Right renal cortex interstitium (tissue), 3 donors: ENCODE results near the gene RNASET2. TPM values are rescaled to one million over a fixed set of nuclear protein-coding genes. Genes with fewer than 3 reads are reported as not detected.
"Not testable (repeated sequence)": the region's sequence is repeated elsewhere in the genome, so short reads cannot be mapped to it uniquely, and the experiment has no call there.

ENCODE experiments used
- DNase-seq, 3 donors: peaks; one replicate each; pipeline ENCODE4 v3.0.0-alpha.2; 2013; ENCODE audit warnings: low read depth in 3 of 3, low spot score in 2 of 3
- polyA plus RNA-seq, 3 donors: library from polyadenylated mRNA; unstranded; fragments of 120-200 nt; gene quantifications; one replicate each; pipeline ENCODE4 v1.2.1, GENCODE V29; 2013; ENCODE audit not compliant: insufficient read length in 3 of 3

Gene RNASET2
- polyA plus RNA-seq, 3 donors, result 42.7 to 55.4 (median 50.7) TPM

DNA sequence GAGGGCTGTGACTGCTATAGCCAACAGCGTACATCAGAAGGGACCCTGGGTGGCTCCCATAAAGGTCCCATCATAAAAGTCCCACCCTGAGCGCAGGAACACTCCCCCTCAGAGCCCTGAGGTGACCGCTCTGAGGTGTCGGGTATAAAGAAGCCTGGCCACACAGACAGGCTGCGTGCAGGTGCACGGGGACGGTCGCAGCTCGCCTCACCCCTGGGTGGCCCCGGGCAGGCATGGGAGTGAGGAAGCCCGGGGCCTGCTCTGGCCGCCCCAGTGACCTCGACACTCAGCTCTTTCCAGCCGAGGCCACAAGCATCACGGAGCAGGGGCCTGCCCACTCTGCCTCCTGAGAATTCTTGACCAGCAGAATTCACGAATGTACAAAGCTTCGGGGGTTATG lies 14.4 kb upstream of the RNASET2 start:
- no peak for DNase-seq

DNA sequence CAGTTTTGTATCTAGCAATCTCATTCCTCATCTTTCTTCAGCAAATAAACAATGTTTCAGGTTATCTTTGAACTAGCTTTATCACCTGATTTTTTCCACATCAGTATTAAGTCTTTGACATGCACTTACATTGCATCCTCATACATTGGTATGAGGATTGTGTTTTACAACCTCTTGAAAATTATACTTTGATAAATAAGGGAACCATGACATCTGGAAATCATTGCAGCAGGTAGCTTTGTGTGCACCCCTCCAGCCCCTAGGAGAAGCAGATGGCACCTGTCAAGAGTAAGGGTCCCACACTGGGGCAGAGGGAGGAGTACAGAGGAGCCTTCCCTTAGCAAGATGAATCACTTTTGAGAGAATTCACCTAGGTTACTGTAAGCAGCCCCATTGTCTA lies 13.7 kb upstream of the RNASET2 start:
- no peak for DNase-seq

GRCh38 chr6:166969390-166970002 lies 13.1 kb upstream of the RNASET2 start:
- no peak for DNase-seq

GRCh38 chr6:166966268-166966667 lies 9.9 kb upstream of the RNASET2 start:
- no peak for DNase-seq

- no peak for DNase-seq
These were observed 4.2 kb upstream of the RNASET2 start for GRCh38 chr6:166960609-166960978.

- DNase-seq, result no peak
These were observed 3.7 kb upstream of the RNASET2 start for GRCh38 chr6:166959911-166960608.

- no peak for DNase-seq
These were observed 2.8 kb upstream of the RNASET2 start for GRCh38 chr6:166958926-166959861.

GRCh38 chr6:166957805-166958076 lies 1.4 kb upstream of the RNASET2 start:
- DNase-seq, result no peak

- DNase-seq, result no peak
These were observed 896 bp upstream of the RNASET2 start for GRCh38 chr6:166957087-166957804.

DNA sequence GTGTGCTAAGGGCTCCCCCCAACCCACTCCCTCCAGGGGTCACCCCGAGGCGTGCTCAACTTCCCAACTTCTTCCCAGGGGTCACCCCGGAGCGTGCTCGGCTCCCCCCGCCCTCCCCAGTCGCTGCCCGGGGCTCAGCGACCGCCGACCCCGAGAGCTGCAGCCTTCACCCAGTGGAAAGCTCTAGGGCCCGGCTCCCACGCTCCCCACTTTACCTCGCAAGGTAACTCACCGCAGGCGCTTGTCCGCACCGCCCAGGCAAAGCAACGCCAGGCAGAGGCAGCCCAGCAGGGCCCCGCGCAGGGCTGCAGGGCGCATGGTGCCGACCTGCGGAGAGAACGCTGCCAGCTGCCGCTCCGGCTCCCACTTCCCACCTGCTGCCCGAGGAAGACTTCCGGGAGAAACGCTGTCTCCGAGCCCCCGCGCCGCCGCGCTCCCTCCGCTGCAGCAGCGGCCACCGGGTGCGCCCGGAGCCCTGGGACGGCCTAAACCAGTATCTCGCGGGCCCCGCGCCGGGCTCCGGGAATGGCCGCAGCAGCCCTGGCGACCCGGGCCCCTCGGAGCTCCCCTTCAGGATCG lies 396 bp downstream of the RNASET2 start:
- no peak for DNase-seq

DNA sequence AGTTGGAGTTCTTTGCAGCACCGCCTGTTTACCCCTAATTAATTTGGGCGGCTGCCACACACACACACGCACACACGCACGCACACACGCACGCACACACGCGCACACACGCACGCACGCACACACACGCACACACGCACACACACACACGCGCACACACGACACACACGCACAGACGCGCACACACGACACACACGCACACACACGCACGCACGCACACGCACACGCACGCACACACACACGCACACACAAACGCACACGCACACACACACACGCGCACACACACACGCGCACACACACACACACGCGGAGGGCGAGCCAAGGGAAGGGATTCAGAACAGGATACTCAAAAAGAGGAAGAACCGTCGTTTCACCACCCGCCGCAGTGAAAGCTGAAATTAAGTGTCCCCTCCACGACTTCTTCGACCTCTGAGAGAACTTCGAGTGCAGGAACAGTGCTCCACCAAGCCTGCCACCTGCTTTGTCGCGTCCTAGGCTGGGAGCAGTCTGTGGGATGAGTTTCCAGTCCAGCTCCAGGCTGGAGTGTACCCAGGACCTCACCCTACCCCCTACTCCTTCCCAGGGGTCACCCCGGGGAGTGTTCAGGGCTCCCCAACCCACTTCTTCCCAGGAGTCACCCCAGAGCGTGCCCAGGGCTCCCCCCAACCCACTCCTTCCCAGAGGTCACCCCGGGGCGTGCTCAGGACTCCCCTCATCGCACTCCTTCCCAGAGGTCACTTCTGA lies 1.1 kb downstream of the RNASET2 start:
- DNase-seq, result no peak

DNA sequence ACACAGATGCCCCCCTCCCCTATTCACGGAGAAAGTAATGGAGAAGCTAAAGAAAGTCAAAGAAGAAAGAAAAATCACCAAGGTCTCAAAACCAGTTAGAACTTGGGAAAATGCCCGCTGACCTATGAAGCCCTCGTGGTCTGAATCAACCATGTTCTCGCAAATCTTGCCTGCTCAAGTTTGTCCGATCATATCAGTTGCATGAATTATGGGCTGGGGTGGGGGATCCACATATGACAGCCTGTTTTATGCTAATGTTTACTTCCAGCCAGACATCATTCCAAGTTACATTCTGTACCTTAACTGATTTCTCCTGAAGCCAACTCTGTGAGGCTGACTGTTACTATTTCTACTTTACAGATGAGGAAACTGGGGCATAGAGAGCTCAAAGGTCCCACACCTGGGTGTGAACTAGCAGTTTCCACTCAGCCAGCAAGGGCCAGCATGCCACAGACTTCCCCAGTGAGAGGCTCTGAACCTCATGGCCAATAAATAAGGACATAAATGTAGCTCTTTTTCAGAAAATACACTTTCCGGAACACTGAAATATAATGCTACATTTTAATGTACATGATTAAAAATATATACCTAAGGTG lies 2.1 kb downstream of the RNASET2 start:
- no peak for DNase-seq

GRCh38 chr6:166952567-166953486 lies 3.5 kb downstream of the RNASET2 start:
- no peak for DNase-seq

DNA sequence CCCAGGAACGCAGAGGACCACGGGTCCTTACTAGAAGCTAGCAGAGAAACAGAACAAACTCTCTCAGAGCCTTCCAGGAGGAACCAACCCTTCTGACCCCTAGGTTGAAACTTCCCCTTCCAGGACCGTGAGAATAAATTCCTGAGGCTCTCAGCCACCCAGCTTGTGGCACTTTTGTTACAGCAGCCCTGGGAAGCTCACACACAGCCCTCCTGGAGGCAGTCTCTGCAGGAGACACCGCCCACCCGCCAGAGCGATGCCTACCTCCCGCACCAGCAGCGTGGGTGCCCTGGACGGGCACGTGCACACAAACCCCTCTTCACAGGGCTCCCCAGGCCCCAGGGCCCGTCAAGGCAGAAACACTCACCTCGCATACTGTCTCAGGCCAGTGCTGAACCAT lies 4.2 kb downstream of the RNASET2 start:
- DNase-seq, result no peak

DNA sequence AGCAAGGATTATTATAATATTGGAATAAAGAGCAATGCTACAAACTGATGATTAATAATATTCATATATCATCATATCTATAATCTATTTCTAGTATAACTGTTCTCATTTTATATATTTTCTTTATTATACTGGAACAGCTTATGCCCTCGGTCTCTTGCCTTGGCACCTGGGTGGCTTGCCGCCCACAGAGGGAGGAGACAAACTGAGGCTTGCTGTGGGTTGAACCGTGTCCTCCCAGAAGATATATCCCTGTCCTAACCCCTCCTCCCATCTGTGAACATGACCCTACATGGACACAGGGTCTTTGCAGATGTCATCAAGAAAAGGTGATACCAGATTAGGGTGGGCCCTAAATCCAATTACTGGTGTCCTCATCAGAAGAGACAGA lies 4.7 kb downstream of the RNASET2 start:
- no peak for DNase-seq

DNA sequence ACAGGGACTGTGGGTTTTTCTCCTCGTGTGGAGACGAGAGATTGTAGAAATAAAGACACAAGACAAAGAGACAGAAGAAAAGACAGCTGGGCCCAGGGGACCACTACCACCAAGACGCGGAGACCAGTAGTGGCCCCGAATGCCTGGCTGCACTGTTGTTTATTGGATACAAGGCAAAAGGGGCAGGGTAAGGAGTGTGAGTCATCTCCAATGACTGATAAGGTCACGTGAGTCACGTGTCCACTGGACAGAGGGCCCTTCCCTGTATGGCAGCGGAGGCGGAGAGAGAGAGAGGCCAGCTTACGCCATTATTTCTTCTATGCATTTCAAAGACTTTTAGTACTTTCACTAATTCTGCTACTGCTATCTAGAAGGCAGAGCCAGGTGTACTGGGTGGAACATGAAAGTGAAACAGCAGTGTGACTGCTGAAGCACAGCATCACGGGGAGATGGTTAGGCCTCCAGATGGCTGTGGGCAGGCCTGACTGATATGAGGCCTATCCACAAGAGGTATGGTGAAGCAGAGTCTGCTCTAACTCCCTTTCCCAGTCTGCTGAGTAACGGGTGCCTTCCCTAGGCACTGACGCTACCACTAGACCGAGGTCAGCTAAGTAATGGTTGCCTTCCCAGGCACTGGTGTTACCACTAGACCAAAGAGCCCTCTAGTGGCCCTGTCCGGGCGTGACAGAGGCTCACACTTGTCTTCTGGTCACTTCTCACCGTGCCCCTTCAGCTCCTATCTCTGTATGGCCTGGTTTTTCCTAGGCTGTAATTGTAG lies 5.3 kb downstream of the RNASET2 start:
- not testable (repeated sequence) for DNase-seq

DNA sequence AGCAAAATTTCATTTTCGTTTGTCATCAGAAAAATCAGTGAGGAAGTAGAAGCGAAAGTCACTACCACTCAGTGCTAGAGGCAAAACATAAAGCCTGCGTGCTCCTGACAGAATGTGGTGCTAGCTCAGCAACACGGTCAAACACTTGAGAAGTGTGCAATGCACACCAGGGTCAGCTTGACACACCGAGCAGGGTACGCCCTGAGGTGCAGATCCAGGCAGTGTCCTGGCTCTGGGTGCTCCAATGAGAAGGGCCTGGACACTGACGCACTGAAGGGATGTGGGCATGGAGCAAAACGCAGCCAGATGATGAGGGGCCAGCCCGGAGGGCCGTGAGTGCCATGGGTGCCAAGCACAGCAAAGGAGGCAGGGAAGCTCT lies 5.9 kb downstream of the RNASET2 start:
- DNase-seq, result no peak
